ENCODE measurements around the gene PHACTR3.

DNA sequence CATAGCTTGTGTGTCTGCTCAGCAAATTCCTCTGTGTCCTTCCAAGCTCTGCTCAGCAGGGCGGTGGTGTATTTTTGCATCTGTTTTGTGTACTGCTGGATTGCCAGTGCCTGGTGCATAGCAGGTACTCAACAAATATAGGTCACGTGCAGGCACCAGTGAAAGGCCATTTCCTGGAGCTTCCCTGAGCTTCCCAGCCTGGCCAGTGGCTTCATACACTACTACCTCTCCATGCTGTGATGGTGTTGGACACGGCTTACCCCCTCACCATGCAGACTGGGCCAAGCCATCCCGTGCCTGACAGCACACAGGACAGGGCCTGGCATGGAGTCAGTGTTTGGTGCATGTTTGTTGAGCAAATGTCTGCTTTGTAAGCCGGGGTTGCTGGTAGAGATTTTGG, 7.7 kb upstream of the PHACTR3 start:
- TF ChIP-seq, protein P1, sequence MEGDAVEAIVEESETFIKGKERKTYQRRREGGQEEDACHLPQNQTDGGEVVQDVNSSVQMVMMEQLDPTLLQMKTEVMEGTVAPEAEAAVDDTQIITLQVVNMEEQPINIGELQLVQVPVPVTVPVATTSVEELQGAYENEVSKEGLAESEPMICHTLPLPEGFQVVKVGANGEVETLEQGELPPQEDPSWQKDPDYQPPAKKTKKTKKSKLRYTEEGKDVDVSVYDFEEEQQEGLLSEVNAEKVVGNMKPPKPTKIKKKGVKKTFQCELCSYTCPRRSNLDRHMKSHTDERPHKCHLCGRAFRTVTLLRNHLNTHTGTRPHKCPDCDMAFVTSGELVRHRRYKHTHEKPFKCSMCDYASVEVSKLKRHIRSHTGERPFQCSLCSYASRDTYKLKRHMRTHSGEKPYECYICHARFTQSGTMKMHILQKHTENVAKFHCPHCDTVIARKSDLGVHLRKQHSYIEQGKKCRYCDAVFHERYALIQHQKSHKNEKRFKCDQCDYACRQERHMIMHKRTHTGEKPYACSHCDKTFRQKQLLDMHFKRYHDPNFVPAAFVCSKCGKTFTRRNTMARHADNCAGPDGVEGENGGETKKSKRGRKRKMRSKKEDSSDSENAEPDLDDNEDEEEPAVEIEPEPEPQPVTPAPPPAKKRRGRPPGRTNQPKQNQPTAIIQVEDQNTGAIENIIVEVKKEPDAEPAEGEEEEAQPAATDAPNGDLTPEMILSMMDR (IDR thresholded peaks at IDR 0.05; ENCODE audit: insufficient read depth, low read depth, low read length): no peak
- no peak for TF ChIP-seq EZH2 (IDR thresholded peaks at IDR 0.05; ENCODE audit: insufficient read depth, low read length)

All from astrocyte (in vitro differentiated cells and primary cell).